GM06990 (cell line): Measurements from ENCODE around the gene NKAIN2.

Experiments used
- DNase-seq: peaks from one replicate; pipeline ENCODE4 v3.0.0-alpha.2; 2011; ENCODE audit not compliant: insufficient read length; ENCODE audit errors: extremely low read depth
- H3K27me3 ChIP-seq: replicated peaks from 2 replicates; pipeline ENCODE4 v1.6.0; 2011; ENCODE audit warnings: low read length; ENCODE audit not compliant: control insufficient read depth, insufficient read depth
- H3K36me3 ChIP-seq: 2 replicates; pipeline ENCODE4 v1.5.1; 2011; ENCODE audit warnings: low read length; ENCODE audit not compliant: control insufficient read depth, insufficient read depth
- H3K4me3 ChIP-seq: replicated peaks from 2 replicates; pipeline ENCODE4 v1.5.1; 2011; ENCODE audit warnings: low read depth, mild to moderate bottlenecking, control low read depth, low read length
- TF ChIP-seq, protein P1 (sequence below): IDR thresholded peaks from 2 replicates; pipeline ENCODE4 v1.5.1; 2011; ENCODE audit warnings: low read length, control low read depth, mild to moderate bottlenecking, inconsistent platforms; ENCODE audit not compliant: insufficient read depth, poor library complexity, severe bottlenecking

NKAIN2 gene

DNA sequence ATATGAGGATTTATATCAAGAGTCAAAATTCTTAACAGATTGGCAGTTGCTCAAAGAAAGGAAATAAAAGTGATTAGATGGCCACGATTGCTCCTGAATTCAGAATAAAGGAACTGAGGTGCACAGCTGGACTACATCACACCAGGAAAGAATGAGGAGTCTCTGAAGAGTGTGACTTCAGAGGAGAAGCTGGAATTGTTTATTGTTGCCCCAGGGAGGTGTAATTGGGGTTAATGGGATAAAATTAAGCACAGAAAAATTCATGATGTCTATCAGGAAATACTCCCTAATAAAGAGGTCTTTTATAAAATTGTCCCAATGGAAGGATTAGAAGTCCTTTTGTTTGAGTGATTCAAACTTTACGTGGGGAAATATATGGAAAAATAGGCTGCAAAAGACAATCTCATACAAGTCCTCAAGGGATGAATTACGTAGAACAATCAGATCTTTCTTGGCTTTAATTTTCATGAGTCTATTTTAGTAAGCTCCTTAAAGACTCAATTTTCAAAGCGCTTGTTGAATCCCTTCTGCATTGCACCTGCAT, 950.0 kb downstream of the NKAIN2 start:
- Histone ChIP-seq H3K27me3 (no peaks in the 10 kb centered on the region), H3K36me3 (no peaks in the 10 kb centered on the region), H3K4me3 (no peak overlapping the region)
- no peak for DNase-seq
- TF ChIP-seq, protein P1, sequence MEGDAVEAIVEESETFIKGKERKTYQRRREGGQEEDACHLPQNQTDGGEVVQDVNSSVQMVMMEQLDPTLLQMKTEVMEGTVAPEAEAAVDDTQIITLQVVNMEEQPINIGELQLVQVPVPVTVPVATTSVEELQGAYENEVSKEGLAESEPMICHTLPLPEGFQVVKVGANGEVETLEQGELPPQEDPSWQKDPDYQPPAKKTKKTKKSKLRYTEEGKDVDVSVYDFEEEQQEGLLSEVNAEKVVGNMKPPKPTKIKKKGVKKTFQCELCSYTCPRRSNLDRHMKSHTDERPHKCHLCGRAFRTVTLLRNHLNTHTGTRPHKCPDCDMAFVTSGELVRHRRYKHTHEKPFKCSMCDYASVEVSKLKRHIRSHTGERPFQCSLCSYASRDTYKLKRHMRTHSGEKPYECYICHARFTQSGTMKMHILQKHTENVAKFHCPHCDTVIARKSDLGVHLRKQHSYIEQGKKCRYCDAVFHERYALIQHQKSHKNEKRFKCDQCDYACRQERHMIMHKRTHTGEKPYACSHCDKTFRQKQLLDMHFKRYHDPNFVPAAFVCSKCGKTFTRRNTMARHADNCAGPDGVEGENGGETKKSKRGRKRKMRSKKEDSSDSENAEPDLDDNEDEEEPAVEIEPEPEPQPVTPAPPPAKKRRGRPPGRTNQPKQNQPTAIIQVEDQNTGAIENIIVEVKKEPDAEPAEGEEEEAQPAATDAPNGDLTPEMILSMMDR = no peak

DNA sequence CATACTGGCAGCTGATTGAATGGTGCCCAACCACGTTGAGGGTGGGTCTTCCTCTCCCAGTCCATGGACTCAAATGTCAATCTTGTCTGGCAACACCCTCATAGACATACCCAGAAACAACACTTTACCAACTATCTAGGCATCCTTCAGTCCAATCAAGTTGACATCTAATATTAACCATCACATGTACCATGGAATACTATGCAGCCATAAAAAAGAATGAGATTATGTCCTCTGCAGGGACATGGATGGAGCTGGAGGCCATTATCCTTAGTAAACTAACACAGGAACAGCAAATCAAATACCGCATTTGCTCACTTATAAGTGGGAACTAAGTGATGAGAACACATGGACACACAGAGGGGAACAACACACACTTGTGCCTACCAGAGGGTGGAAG, 951.7 kb downstream of the NKAIN2 start:
- TF ChIP-seq, protein P1 = no peak
- no peaks in the 10 kb centered on the region for H3K27me3 ChIP-seq

DNA sequence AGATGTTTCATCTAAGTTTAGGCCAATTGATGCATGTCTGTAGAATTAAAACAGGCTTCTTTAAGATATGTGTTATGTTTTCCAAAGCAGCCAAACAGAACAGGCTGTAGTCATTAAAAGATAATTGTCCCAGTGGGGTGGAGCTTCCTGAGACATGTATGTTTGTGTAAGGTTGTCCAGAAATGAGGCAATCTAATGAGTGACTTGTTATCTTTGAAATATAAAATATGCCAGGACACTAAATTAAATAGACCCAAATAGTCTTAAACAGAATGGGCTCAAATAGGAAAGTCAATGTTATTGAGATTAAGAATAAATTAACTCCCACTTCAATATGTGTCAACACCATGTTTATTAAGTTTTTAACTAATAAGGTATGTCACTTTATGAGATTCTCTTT, 953.9 kb downstream of the NKAIN2 start:
- no peaks in the 10 kb centered on the region for H3K27me3 ChIP-seq
- DNase-seq = no peak
- no peaks in the 10 kb centered on the region for H3K36me3 ChIP-seq
- no peak overlapping the region for H3K4me3 ChIP-seq
- TF ChIP-seq, protein P1 = no peak

More for the DNA sequence above, 951.7 kb downstream of the NKAIN2 start:
- no peak overlapping the region for H3K4me3 ChIP-seq
- DNase-seq = no peak
- no peaks in the 10 kb centered on the region for H3K36me3 ChIP-seq

DNA sequence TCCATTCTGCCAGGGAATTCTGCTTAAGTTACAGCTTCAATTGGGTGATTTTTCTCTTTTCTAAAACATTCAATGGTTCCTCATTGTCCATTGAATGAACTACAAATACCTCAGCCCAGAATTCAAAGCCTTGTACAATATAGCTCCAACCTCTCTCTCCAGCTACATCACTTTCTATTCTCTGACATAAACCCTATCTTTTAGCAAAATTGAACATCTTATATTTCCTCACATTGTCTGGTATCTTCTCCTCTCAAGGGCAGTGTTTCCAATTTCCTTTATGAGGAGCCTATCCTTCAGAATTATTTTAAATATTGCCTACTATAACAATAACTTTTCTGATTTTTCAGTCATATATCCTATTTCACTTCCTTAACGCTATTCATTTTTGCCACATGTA, 955.0 kb downstream of the NKAIN2 start:
- H3K27me3 ChIP-seq = no peaks in the 10 kb centered on the region
- no peak for DNase-seq
- TF ChIP-seq, protein P1 = no peak
- no peak overlapping the region for H3K4me3 ChIP-seq
- no peaks in the 10 kb centered on the region for H3K36me3 ChIP-seq

DNA sequence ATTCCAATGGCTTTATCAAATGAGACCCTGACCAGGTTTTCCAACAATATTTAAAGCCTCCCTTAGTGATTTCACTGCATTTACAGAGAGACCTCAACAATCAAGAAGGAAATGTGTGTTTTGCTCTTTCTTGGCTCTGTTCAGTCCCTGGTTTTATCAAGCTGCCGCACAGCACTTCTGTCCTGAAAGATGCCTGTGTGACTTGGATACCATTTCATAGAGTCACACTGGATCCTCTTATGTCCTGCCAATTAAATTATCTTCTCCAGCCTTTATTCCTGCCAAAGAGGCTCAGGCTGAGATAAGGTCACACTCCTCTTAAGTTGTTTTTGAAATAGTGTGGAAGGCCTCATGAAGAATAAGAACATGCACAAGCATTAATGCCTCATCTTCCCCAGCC, 961.6 kb downstream of the NKAIN2 start:
- Histone ChIP-seq H3K27me3 (no peaks in the 10 kb centered on the region), H3K4me3 (no peak overlapping the region), H3K36me3 (no peaks in the 10 kb centered on the region)
- DNase-seq = no peak
- TF ChIP-seq, protein P1 = no peak

DNA sequence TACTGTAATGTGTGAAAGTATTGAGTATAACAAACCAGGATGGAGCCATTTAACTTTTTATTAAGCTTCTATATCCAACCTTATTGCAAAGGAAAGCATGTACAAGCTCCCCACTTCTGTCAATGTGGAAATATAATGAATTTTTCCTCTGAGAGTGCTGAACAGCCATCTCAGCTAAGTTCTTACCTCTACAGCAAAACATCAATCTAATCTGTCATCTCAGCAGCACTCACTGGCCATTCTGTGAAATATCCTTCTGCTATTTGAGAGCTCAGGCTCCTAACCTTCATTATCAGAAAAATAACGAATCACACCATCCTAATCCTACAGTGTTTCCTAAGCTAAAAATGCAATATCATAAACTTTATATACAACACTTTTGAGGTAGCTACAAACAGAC, 964.6 kb downstream of the NKAIN2 start:
- DNase-seq = no peak
- Histone ChIP-seq H3K4me3 (no peak overlapping the region), H3K27me3 (no peaks in the 10 kb centered on the region), H3K36me3 (no peaks in the 10 kb centered on the region)
- TF ChIP-seq, protein P1 = no peak
